ENCODE measurements around the gene ZNRF2. TPM values are rescaled to one million over a fixed set of nuclear protein-coding genes. Genes with fewer than 3 reads are reported as not detected.

Gene ZNRF2
- total RNA-seq, 1 experiment from 2014 or later: 25.8 TPM

DNA sequence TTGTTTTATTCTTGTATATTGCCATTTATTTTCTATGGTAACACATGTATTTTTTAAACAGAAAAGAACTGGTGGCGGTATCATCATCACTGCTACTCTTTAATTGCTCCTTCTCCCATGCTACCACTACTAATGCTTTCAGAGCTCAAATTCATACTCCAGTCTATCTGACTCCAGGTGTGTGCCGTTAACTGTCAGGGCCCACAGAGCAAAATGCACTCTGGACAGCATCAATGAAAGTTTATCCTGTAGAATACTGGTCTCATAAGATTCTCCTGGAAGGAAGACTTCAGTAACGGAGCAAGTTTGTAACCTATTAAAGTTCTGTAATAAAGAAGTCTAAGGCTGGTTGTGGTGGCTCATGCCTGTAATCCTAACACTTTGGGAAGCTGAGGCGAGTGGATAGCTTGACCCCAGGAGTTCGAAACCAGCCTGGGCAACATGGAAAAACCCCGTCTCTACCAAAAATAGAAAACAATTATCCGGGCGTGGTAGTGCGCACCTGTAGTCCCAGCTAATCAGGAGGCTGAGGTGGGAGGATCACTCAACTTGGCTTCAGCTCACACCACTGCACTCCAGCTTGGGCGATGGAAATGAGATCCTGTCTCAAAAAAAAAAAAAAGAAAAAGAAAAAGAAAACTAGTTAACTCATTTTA, 18.4 kb downstream of the ZNRF2 start:
- no peak for DNase-seq
- Mint-ChIP-seq H3K9me3 (ENCODE audit: low read depth, unreplicated experiment) (no peaks in the 10 kb centered on the region), H3K36me3 (ENCODE audit: insufficient read depth, unreplicated experiment) (no peaks in the 10 kb centered on the region), H3K27ac (ENCODE audit: unreplicated experiment) (no peak overlapping the region), H3K27me3 (ENCODE audit: unreplicated experiment) (no peaks in the 10 kb centered on the region), H3K4me1 (ENCODE audit: low read depth, unreplicated experiment) (peaks cover 36% of the 10 kb centered on the region), H3K4me3 (ENCODE audit: low read depth, unreplicated experiment) (no peak overlapping the region)
- CTCF ChIA-PET: interaction anchor here (0.7 to 1.8 kb wide), 2 partner anchors 12 to 135 kb away, joined by 4 to 5 read pairs; no protein-coding TSS in a partner anchor
- intact Hi-C loops (cut with micrococcal nuclease; ENCODE audit: unreplicated experiment): no loop called here
- no TSS peak for BruUV-seq (replicated peaks)
- TF ChIP-seq, protein P1, sequence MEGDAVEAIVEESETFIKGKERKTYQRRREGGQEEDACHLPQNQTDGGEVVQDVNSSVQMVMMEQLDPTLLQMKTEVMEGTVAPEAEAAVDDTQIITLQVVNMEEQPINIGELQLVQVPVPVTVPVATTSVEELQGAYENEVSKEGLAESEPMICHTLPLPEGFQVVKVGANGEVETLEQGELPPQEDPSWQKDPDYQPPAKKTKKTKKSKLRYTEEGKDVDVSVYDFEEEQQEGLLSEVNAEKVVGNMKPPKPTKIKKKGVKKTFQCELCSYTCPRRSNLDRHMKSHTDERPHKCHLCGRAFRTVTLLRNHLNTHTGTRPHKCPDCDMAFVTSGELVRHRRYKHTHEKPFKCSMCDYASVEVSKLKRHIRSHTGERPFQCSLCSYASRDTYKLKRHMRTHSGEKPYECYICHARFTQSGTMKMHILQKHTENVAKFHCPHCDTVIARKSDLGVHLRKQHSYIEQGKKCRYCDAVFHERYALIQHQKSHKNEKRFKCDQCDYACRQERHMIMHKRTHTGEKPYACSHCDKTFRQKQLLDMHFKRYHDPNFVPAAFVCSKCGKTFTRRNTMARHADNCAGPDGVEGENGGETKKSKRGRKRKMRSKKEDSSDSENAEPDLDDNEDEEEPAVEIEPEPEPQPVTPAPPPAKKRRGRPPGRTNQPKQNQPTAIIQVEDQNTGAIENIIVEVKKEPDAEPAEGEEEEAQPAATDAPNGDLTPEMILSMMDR (IDR thresholded peaks at IDR 0.05; ENCODE audit: unreplicated experiment): no peak

DNA sequence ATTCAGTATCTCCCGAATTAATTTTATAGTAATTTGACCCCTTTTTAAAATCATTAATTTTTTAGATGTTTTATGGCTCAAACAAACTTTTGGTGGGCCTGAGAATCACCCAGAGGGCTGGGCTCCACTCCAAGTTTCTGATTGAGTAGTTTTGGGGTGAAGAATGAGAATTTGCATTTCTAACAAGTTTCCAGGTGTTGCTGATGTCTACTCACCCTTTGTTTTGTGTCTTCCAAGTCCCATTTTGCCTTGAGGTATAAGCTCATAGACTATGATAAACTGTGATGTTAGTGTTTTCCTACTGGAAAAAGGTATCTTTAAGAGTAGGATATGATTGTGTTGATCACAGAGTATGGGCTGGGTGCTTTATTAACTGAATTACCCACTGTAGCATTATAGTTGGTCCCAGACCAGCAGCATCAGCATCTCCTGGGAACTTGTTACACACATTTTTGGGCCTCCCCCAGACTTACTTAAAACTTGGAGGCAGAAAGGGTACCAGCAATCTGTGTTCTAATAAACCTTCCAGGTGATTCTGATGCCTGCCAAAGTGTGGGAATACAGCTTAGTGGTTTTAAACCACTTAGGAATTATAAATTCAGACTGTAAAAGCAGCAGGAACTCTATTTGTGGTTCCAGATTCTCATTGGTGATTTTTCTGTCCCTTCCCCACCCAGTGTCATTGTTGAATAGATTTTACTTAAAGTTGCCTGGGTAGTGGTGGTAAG, 19.1 kb downstream of the ZNRF2 start:
- Mint-ChIP-seq H3K4me1 (ENCODE audit: low read depth, unreplicated experiment) (peaks cover 30% of the 10 kb centered on the region), H3K9me3 (ENCODE audit: low read depth, unreplicated experiment) (no peaks in the 10 kb centered on the region), H3K27ac (ENCODE audit: unreplicated experiment) (no peak overlapping the region), H3K4me3 (ENCODE audit: low read depth, unreplicated experiment) (no peak overlapping the region), H3K27me3 (ENCODE audit: unreplicated experiment) (no peaks in the 10 kb centered on the region), H3K36me3 (ENCODE audit: insufficient read depth, unreplicated experiment) (no peaks in the 10 kb centered on the region)
- no TSS peak for BruUV-seq (replicated peaks)
- intact Hi-C loops (cut with micrococcal nuclease; ENCODE audit: unreplicated experiment): no loop called here
- TF ChIP-seq, protein P1 (IDR thresholded peaks at IDR 0.05; ENCODE audit: unreplicated experiment): no peak
- CTCF ChIA-PET: interaction anchor here (1.8 kb wide), 1 partner anchor 13 kb away, joined by 5 read pairs; no protein-coding TSS in a partner anchor
- DNase-seq: no peak

DNA sequence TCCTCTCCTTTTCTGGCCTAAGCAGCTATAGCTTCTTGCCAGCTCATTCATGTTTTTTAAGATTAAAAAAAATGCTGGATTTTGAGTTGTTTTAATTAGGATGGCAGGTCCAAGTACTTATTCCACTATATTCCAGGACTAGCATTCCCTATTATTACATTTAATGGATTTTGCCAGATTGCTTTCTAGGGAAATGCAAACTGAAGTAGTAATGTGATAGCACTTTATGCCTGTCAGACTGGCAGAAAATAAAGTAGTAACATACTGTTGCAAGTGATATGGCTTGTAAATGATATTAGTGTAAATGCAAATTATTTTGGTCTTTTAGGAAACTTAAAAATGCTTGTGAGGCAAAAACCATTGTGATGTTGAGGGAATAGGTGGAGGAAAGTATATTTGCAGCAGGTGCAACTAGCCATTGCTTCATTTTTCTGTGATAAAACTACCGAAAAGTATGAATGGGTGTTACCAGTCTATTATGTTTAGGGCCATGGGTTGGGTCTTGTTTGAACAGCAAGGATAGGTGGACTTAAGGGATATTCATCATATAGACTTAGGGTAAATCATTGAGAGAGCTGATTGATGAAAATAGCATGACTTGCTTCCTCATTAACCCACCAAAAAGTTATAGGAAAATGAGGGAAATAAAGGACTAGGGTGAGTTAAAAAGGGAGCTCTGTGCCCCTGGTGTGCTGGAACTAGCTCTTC, 19.9 kb downstream of the ZNRF2 start:
- TF ChIP-seq, protein P1 (IDR thresholded peaks at IDR 0.05; ENCODE audit: unreplicated experiment): no peak
- no peaks in the 10 kb centered on the region for H3K27me3 Mint-ChIP-seq (ENCODE audit: unreplicated experiment)
- H3K36me3 Mint-ChIP-seq (ENCODE audit: insufficient read depth, unreplicated experiment): no peaks in the 10 kb centered on the region
- CTCF ChIA-PET: no interaction called here
- H3K27ac Mint-ChIP-seq (ENCODE audit: unreplicated experiment): peak overlapping the region; percentile 22
- peaks cover 28% of the 10 kb centered on the region for H3K4me1 Mint-ChIP-seq (ENCODE audit: low read depth, unreplicated experiment)
- H3K9me3 Mint-ChIP-seq (ENCODE audit: low read depth, unreplicated experiment): no peaks in the 10 kb centered on the region
- no peak overlapping the region for H3K4me3 Mint-ChIP-seq (ENCODE audit: low read depth, unreplicated experiment)
- intact Hi-C loops (cut with micrococcal nuclease; ENCODE audit: unreplicated experiment): no loop called here
- DNase-seq: no peak
- BruUV-seq (replicated peaks): no TSS peak

DNA sequence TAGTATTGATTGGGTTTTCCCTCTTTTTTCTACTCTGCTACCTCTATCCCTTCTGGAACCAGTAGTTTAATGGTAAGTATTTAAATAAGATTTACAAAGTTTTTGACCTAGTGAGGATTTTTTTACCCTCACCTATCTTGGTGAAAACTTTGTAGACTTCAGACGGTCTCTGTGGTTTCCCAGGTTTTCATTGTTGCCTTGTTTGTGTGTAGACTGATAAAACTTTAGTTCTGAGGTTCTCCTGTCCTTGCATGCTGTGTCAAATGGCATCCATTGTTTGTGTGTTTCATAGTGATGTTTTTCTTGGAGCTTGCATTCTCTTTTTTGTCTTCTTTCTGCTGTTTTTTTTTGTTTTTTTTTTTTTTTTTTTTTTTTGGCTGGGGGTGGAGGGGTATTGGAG, 22.6 kb downstream of the ZNRF2 start:
- Mint-ChIP-seq H3K9me3 (ENCODE audit: low read depth, unreplicated experiment) (no peaks in the 10 kb centered on the region), H3K4me3 (ENCODE audit: low read depth, unreplicated experiment) (no peak overlapping the region), H3K36me3 (ENCODE audit: insufficient read depth, unreplicated experiment) (no peaks in the 10 kb centered on the region), H3K4me1 (ENCODE audit: low read depth, unreplicated experiment) (peaks cover 32% of the 10 kb centered on the region), H3K27ac (ENCODE audit: unreplicated experiment) (no peak overlapping the region), H3K27me3 (ENCODE audit: unreplicated experiment) (no peaks in the 10 kb centered on the region)
- no TSS peak for BruUV-seq (replicated peaks)
- no peak for DNase-seq
- CTCF ChIA-PET: interaction anchor here (0.7 kb wide), 1 partner anchor 448 kb away, joined by 3 read pairs; no protein-coding TSS in a partner anchor
- TF ChIP-seq, protein P1 (IDR thresholded peaks at IDR 0.05; ENCODE audit: unreplicated experiment): no peak
- intact Hi-C loops (cut with micrococcal nuclease; ENCODE audit: unreplicated experiment): no loop called here

Data from Calu3 (cell line).